ENCODE measurements around the gene ZNF560. TPM values are rescaled to one million over a fixed set of nuclear protein-coding genes. Genes with fewer than 3 reads are reported as not detected.
"Not testable (repeated sequence)": the region's sequence is repeated elsewhere in the genome, so short reads cannot be mapped to it uniquely, and the experiment has no call there.

ZNF560 gene
- not detected for total RNA-seq
- polyA plus RNA-seq, result not detected

- Histone ChIP-seq H3K4me3 (ENCODE audit: low read depth in 1 of 3, low read length in 3 of 3) (peak within 1 kb of the TSS in 1 of 3 donors; percentile 3), H3K27me3 (ENCODE audit: control insufficient read depth in 4 of 4, insufficient read depth in 4 of 4, low read length in 3 of 4) (no peaks in the 10 kb centered on the region), H3K36me3 (ENCODE audit: control insufficient read depth in 4 of 4, insufficient read depth in 3 of 4, low read depth in 1 of 4, low read length in 3 of 4) (peaks cover 0 to 3% (median 0%) of the 10 kb centered on the region in 4 donors), H3K27ac (ENCODE audit: low read depth in 1 of 2, low read length in 2 of 2) (no peak within 1 kb of the TSS), H3K9me3 (ENCODE audit: control insufficient read depth in 4 of 4, low read length in 3 of 4) (peaks cover 12 to 41% (median 26%) of the 10 kb centered on the region in 4 donors), H3K9ac (ENCODE audit: low read depth in 1 of 2, low read length in 2 of 2) (no peak within 1 kb of the TSS), H3K4me1 (ENCODE audit: control insufficient read depth in 4 of 4, insufficient read depth in 4 of 4, low read length in 3 of 4) (no peaks in the 10 kb centered on the region)
- TF ChIP-seq FOXA2 (IDR thresholded peaks at IDR 0.05) (no peak), ZBTB33 (IDR thresholded peaks at IDR 0.05) (no peak), RAD21 (IDR thresholded peaks at IDR 0.05) (no peak)
- DNase-seq (ENCODE audit: low spot score), result no peak
- 7% methylated on average over 44 of the region's 44 CpGs for WGBS
These were observed at the start of gene ZNF560 for GRCh38 chr19:9498183-9498902. ZNF560 (minus strand) TSS chr19:9498616; CDS start chr19:9475313, 23,303 bp downstream.

- Histone ChIP-seq H3K4me3 (ENCODE audit: low read depth in 1 of 3, low read length in 3 of 3) (peak overlapping the region in 1 of 3 donors; percentile 2), H3K36me3 (ENCODE audit: control insufficient read depth in 4 of 4, insufficient read depth in 3 of 4, low read depth in 1 of 4, low read length in 3 of 4) (no peaks in the 10 kb centered on the region), H3K9me3 (ENCODE audit: control insufficient read depth in 4 of 4, low read length in 3 of 4) (peaks cover 16 to 48% (median 23%) of the 10 kb centered on the region in 4 donors), H3K27me3 (ENCODE audit: control insufficient read depth in 4 of 4, insufficient read depth in 4 of 4, low read length in 3 of 4) (no peaks in the 10 kb centered on the region), H3K9ac (ENCODE audit: low read depth in 1 of 2, low read length in 2 of 2) (no peak overlapping the region), H3K4me1 (ENCODE audit: control insufficient read depth in 4 of 4, insufficient read depth in 4 of 4, low read length in 3 of 4) (no peaks in the 10 kb centered on the region), H3K27ac (ENCODE audit: low read depth in 1 of 2, low read length in 2 of 2) (no peak overlapping the region)
- TF ChIP-seq HNF4G (IDR thresholded peaks at IDR 0.05), result no peak
- TF ChIP-seq JUND (IDR thresholded peaks at IDR 0.05), result no peak
- no peak for TF ChIP-seq MAX (IDR thresholded peaks at IDR 0.05)
- TF ChIP-seq YY1 (IDR thresholded peaks at IDR 0.05), result no peak
- no peak for TF ChIP-seq TAF1 (conservative IDR thresholded peaks at IDR 0.05)
- 93% methylated on average over 11 of the region's 11 CpGs for WGBS
- no peak for DNase-seq (ENCODE audit: low spot score)
These were observed 49.5 kb upstream of the ZNF560 start for GRCh38 chr19:9547870-9548269.

- not testable (repeated sequence) for H3K9ac ChIP-seq (ENCODE audit: low read depth in 1 of 2, low read length in 2 of 2); H3K27me3 ChIP-seq (ENCODE audit: control insufficient read depth in 4 of 4, insufficient read depth in 4 of 4, low read length in 3 of 4); H3K27ac ChIP-seq (ENCODE audit: low read depth in 1 of 2, low read length in 2 of 2); H3K4me1 ChIP-seq (ENCODE audit: control insufficient read depth in 4 of 4, insufficient read depth in 4 of 4, low read length in 3 of 4); H3K36me3 ChIP-seq (ENCODE audit: control insufficient read depth in 4 of 4, insufficient read depth in 3 of 4, low read depth in 1 of 4, low read length in 3 of 4); DNase-seq (ENCODE audit: low spot score); H3K4me3 ChIP-seq (ENCODE audit: low read depth in 1 of 3, low read length in 3 of 3)
- WGBS, result 91% methylated on average over 12 of the region's 12 CpGs
- peaks cover 5 to 24% (median 18%) of the 10 kb centered on the region in 4 donors for H3K9me3 ChIP-seq (ENCODE audit: control insufficient read depth in 4 of 4, low read length in 3 of 4)
These were observed 42.9 kb upstream of the ZNF560 start for GRCh38 chr19:9541281-9541680.

GRCh38 chr19:9539921-9540320, 41.5 kb upstream of the ZNF560 start:
- not testable (repeated sequence) for H3K4me1 ChIP-seq (ENCODE audit: control insufficient read depth in 4 of 4, insufficient read depth in 4 of 4, low read length in 3 of 4); H3K27ac ChIP-seq (ENCODE audit: low read depth in 1 of 2, low read length in 2 of 2); H3K27me3 ChIP-seq (ENCODE audit: control insufficient read depth in 4 of 4, insufficient read depth in 4 of 4, low read length in 3 of 4); H3K9ac ChIP-seq (ENCODE audit: low read depth in 1 of 2, low read length in 2 of 2); DNase-seq (ENCODE audit: low spot score)
- peak overlapping the region in 1 of 3 donors; percentile 14 for H3K4me3 ChIP-seq (ENCODE audit: low read depth in 1 of 3, low read length in 3 of 3)
- 90% methylated on average over 1 of the region's 1 CpG for WGBS
- H3K36me3 ChIP-seq (ENCODE audit: control insufficient read depth in 4 of 4, insufficient read depth in 3 of 4, low read depth in 1 of 4, low read length in 3 of 4), result peaks cover 2 to 12% (median 7%) of the 10 kb centered on the region in 4 donors
- H3K9me3 ChIP-seq (ENCODE audit: control insufficient read depth in 4 of 4, low read length in 3 of 4), result peaks cover 13 to 23% (median 19%) of the 10 kb centered on the region in 4 donors

- H3K27me3 ChIP-seq (ENCODE audit: control insufficient read depth in 4 of 4, insufficient read depth in 4 of 4, low read length in 3 of 4); DNase-seq (ENCODE audit: low spot score); H3K9ac ChIP-seq (ENCODE audit: low read depth in 1 of 2, low read length in 2 of 2); H3K27ac ChIP-seq (ENCODE audit: low read depth in 1 of 2, low read length in 2 of 2); H3K4me1 ChIP-seq (ENCODE audit: control insufficient read depth in 4 of 4, insufficient read depth in 4 of 4, low read length in 3 of 4); H3K4me3 ChIP-seq (ENCODE audit: low read depth in 1 of 3, low read length in 3 of 3): not testable (repeated sequence)
- 85% methylated on average over 6 of the region's 6 CpGs for WGBS
- Histone ChIP-seq H3K36me3 (ENCODE audit: control insufficient read depth in 4 of 4, insufficient read depth in 3 of 4, low read depth in 1 of 4, low read length in 3 of 4) (peaks cover 6 to 19% (median 11%) of the 10 kb centered on the region in 4 donors), H3K9me3 (ENCODE audit: control insufficient read depth in 4 of 4, low read length in 3 of 4) (peaks cover 12 to 22% (median 20%) of the 10 kb centered on the region in 4 donors)
These were observed 40.8 kb upstream of the ZNF560 start for GRCh38 chr19:9539201-9539600.
